Upper lobe of left lung (tissue), 4 donors: Measurements from ENCODE around the gene QDPR.

Experiments used
- POLR2A ChIP-seq, 4 donors: fragments of 450-650 bp; IDR thresholded peaks; one replicate each; pipeline ENCODE4 v1.5.1; 2016 to 2017; ENCODE audit warnings: antibody characterized with exemption in 4 of 4, mild to moderate bottlenecking in 2 of 4
- TF ChIP-seq, protein P1 (sequence below), 6 experiments: fragments of 450-650 bp in 4 of 6; fragments of 200-600 bp in 2 of 6; sonication (generic) in 2 of 6; IDR thresholded peaks; one replicate each; pipeline ENCODE4 v1.5.1; 2016 to 2019; ENCODE audit warnings: antibody characterized with exemption in 6 of 6

DNA sequence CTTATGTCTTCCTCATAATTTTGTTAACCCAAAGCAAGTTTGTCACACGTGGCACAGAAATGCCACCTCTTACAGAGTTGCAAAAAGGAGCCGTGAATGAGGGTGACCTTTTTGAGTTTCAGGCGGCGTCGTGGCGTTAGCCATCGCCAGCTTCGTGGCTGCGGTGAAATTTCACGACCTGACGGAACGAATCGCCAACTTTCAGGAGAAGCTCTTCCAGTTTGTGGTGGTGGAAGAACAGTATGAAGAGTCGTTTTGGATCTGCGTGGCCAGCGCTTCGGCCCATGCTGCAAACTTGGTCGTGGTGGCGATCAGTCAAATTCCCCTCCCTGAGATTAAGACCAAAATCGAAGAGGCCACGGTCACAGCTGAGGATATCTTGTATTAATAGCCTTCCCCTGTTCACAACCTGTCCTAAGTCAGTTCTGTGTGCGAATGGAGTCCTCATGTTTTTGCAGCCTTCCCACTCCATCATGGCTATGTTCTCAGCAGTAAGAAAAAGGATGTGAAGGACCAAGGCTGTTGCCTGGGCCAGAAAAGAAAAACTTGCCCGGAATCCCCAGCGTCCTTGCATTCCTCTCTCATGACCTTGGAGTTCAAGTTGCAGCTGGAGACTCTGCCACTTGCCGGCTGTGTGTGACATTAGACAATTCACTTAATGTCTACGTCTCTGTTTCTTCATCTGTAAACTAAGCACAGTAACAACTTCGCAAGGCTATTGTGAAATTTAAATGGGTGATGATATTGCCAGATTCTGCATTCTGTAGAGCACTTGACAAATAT, 15.0 kb upstream of the QDPR start:
- TF ChIP-seq POLR2A (IDR thresholded peaks at IDR 0.05): no peak
- TF ChIP-seq, protein P1, sequence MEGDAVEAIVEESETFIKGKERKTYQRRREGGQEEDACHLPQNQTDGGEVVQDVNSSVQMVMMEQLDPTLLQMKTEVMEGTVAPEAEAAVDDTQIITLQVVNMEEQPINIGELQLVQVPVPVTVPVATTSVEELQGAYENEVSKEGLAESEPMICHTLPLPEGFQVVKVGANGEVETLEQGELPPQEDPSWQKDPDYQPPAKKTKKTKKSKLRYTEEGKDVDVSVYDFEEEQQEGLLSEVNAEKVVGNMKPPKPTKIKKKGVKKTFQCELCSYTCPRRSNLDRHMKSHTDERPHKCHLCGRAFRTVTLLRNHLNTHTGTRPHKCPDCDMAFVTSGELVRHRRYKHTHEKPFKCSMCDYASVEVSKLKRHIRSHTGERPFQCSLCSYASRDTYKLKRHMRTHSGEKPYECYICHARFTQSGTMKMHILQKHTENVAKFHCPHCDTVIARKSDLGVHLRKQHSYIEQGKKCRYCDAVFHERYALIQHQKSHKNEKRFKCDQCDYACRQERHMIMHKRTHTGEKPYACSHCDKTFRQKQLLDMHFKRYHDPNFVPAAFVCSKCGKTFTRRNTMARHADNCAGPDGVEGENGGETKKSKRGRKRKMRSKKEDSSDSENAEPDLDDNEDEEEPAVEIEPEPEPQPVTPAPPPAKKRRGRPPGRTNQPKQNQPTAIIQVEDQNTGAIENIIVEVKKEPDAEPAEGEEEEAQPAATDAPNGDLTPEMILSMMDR (IDR thresholded peaks at IDR 0.05): no peak
